ENCODE results near the gene ITGB1. TPM values are rescaled to one million over a fixed set of nuclear protein-coding genes. Genes with fewer than 3 reads are reported as not detected.
A peak's percentile ranks its signal among the peaks of the same experiment; 100 is the strongest.

Gene ITGB1
- polyA plus RNA-seq, 1 of the 3 experiments (the other 2 are of a cell fraction) = 666 TPM

DNA sequence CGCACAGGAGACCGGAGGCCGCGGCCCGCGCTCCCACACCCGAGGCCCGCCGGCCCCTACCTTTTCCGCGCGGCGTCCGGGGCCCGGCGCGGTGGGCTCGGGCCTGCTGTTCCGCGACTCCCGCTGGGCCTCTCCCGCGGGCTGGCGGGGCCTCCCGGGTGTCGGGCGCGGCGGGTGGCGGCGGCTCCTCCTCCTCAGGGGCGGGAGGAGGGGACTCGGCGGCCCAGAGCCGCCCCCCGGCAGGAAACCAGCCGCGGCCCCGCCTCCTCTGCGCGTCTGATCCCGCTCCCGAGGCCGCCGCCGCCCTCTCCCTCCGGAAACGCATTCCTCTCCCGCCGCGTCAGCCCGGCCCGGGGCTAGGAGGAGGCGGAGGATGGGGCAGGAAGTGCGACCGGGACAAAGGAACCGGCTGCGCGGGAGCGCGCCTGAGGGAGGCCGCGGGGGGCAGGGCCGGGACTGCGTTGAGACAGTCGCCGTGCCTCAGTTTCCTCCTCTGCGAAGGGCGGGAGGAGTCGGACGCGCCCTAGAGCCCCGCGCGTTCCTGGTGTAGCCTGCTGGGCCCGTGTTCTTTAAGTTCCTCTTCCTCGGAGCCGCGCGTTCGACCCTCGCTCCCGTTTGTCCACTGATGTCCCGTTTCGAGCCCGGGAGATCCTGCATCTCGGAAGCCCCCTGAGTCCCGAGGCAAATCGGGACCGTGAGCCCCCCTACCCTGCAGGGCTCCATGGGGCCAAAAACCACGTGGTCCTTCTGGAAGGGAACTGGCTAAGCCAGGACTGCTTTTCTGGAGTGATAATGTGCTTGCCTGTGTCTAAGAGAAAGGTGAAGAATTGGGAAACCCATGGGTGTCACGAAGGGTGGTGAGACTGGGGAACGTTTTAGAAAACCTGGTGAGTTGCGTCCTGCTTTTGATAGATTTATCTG is at the start of gene ITGB1 (continued):
- TF ChIP-seq, protein P1, sequence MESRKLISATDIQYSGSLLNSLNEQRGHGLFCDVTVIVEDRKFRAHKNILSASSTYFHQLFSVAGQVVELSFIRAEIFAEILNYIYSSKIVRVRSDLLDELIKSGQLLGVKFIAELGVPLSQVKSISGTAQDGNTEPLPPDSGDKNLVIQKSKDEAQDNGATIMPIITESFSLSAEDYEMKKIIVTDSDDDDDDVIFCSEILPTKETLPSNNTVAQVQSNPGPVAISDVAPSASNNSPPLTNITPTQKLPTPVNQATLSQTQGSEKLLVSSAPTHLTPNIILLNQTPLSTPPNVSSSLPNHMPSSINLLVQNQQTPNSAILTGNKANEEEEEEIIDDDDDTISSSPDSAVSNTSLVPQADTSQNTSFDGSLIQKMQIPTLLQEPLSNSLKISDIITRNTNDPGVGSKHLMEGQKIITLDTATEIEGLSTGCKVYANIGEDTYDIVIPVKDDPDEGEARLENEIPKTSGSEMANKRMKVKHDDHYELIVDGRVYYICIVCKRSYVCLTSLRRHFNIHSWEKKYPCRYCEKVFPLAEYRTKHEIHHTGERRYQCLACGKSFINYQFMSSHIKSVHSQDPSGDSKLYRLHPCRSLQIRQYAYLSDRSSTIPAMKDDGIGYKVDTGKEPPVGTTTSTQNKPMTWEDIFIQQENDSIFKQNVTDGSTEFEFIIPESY (IDR thresholded peaks at IDR 0.05; ENCODE audit: borderline replicate concordance, low read depth) = peak; percentile 68; the same call in 1 of the 2 replicates
- TF ChIP-seq, protein P2, sequence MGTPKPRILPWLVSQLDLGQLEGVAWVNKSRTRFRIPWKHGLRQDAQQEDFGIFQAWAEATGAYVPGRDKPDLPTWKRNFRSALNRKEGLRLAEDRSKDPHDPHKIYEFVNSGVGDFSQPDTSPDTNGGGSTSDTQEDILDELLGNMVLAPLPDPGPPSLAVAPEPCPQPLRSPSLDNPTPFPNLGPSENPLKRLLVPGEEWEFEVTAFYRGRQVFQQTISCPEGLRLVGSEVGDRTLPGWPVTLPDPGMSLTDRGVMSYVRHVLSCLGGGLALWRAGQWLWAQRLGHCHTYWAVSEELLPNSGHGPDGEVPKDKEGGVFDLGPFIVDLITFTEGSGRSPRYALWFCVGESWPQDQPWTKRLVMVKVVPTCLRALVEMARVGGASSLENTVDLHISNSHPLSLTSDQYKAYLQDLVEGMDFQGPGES (IDR thresholded peaks at IDR 0.05; ENCODE audit: low read depth, low read length) = no peak
- TF ChIP-seq SMC3 (IDR thresholded peaks at IDR 0.05; ENCODE audit: low read depth, low read length) = no peak
- no peak for TF ChIP-seq EZH2phosphoT487 (IDR thresholded peaks at IDR 0.05; ENCODE audit: borderline replicate concordance, low read depth)
- TF ChIP-seq, protein P3, sequence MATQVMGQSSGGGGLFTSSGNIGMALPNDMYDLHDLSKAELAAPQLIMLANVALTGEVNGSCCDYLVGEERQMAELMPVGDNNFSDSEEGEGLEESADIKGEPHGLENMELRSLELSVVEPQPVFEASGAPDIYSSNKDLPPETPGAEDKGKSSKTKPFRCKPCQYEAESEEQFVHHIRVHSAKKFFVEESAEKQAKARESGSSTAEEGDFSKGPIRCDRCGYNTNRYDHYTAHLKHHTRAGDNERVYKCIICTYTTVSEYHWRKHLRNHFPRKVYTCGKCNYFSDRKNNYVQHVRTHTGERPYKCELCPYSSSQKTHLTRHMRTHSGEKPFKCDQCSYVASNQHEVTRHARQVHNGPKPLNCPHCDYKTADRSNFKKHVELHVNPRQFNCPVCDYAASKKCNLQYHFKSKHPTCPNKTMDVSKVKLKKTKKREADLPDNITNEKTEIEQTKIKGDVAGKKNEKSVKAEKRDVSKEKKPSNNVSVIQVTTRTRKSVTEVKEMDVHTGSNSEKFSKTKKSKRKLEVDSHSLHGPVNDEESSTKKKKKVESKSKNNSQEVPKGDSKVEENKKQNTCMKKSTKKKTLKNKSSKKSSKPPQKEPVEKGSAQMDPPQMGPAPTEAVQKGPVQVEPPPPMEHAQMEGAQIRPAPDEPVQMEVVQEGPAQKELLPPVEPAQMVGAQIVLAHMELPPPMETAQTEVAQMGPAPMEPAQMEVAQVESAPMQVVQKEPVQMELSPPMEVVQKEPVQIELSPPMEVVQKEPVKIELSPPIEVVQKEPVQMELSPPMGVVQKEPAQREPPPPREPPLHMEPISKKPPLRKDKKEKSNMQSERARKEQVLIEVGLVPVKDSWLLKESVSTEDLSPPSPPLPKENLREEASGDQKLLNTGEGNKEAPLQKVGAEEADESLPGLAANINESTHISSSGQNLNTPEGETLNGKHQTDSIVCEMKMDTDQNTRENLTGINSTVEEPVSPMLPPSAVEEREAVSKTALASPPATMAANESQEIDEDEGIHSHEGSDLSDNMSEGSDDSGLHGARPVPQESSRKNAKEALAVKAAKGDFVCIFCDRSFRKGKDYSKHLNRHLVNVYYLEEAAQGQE (IDR thresholded peaks at IDR 0.05; ENCODE audit: low read depth, low read length) = peak; percentile 50; the same call in 1 of the 2 replicates
- peak; percentile 38; the same call in 1 of the 2 replicates for TF ChIP-seq RXRA (IDR thresholded peaks at IDR 0.05; ENCODE audit: borderline replicate concordance, low read depth)
- TF ChIP-seq RCOR1 (IDR thresholded peaks at IDR 0.05; ENCODE audit: low read length) = no peak
- TF ChIP-seq FOXM1 (IDR thresholded peaks at IDR 0.05; ENCODE audit: low read depth) = no peak

DNA sequence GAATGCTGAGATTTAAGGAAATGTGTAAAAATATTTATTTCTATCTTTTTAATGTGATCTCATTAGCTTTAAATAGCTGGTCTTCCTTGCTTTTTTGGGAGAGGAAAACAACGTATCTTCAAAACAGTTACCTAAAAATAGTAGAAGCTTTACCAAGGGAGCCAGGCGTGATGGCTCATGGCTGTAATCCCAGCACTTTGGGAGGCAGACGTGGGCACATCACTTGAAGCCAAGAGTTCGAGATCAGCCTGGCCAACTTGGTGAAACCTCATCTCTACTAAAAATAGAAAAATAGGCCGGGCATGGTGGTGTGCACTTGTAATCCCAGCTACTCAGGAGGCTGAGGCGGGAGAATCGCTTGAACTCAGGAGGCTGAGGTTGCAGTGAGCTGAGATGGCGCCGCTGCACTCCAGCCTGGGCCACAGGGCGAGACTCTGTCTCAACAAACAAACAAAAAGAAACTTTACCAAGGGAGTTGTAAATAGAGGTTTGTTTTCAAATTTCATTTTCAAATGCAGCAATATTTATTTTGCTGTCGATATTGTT is 48.4 kb upstream of the ITGB1 start:
- WGBS (ENCODE audit: low lambda C conversion rate) = 70% methylated on average over 11 of the region's 11 CpGs
- POLR2A ChIA-PET = no interaction called here
- no peaks in the 10 kb centered on the region for H4K20me1 ChIP-seq (ENCODE audit: insufficient read depth)

More for the DNA sequence above, 48.4 kb upstream of the ITGB1 start:
- peak overlapping the region; percentile 77 for H3K4me2 ChIP-seq
- H3F3A ChIP-seq (replicated peaks; ENCODE audit: insufficient read depth) = peaks cover 46% of the 10 kb centered on the region
- H3K9me3 ChIP-seq = no peaks in the 10 kb centered on the region
- no peaks in the 10 kb centered on the region for H3K27me3 ChIP-seq (ENCODE audit: insufficient read depth)
- H3K27ac ChIP-seq (ENCODE audit: low read depth in 2 of 2, low read length in 1 of 2) = peak overlapping the region; percentile 82 to 96; a peak in 3 of 4 replicates
- H3K9ac ChIP-seq = peak overlapping the region; percentile 80; the same call in 1 of the 2 replicates
- no peak for DNase-seq
- no peaks in the 10 kb centered on the region for H3K9me2 ChIP-seq
- H3K4me1 ChIP-seq (ENCODE audit: control insufficient read depth in 1 of 2, insufficient read depth in 2 of 2, low read depth in 1 of 2, low read length in 1 of 2) = peaks cover 3 to 29% of the 10 kb centered on the region in 2 experiments; a peak in 3 of 4 replicates
- CTCF ChIA-PET = interaction anchor here (0.8 to 5.6 kb wide), 3 partner anchors 206 to 215 kb away, joined by 3 to 49 read pairs (median 37); no protein-coding TSS in a partner anchor
- peaks cover 12% of the 10 kb centered on the region for H3K79me2 ChIP-seq (ENCODE audit: insufficient read depth)
- H2AFZ ChIP-seq (ENCODE audit: low read depth) = peak overlapping the region; percentile 64; the same call in 1 of the 2 replicates
- no peak for TF ChIP-seq TCF12 (IDR thresholded peaks at IDR 0.05)
- no peak for TF ChIP-seq MXI1 (IDR thresholded peaks at IDR 0.05; ENCODE audit: low read depth, low read length)
- no peak for TF ChIP-seq NFIC (IDR thresholded peaks at IDR 0.05; ENCODE audit: borderline replicate concordance)
- TF ChIP-seq, protein P4, sequence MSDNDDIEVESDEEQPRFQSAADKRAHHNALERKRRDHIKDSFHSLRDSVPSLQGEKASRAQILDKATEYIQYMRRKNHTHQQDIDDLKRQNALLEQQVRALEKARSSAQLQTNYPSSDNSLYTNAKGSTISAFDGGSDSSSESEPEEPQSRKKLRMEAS (IDR thresholded peaks at IDR 0.05; ENCODE audit: low read depth) = no peak
- TF ChIP-seq RFX5 (IDR thresholded peaks at IDR 0.05; ENCODE audit: low read length) = no peak
- no peak for TF ChIP-seq RAD21 (IDR thresholded peaks at IDR 0.05; ENCODE audit: low read length)
- TF ChIP-seq ELF1 (IDR thresholded peaks at IDR 0.05) = no peak
- no peak for TF ChIP-seq FOXJ3 (CRISPR knock-in tag; IDR thresholded peaks at IDR 0.05)
- no peak for TF ChIP-seq FOSL2 (IDR thresholded peaks at IDR 0.05; ENCODE audit: borderline replicate concordance, low read depth)
- TF ChIP-seq SIN3A (IDR thresholded peaks at IDR 0.05; ENCODE audit: borderline replicate concordance, low read depth, low read length) = no peak
- no peak for TF ChIP-seq CHD2 (IDR thresholded peaks at IDR 0.05; ENCODE audit: low read length, partially characterized antibody)
- no peaks in the 10 kb centered on the region for H3K36me3 ChIP-seq (replicated peaks in 1 of 2; ENCODE audit: control insufficient read depth in 1 of 2, insufficient read depth in 2 of 2, low read length in 1 of 2)
- H3K4me3 ChIP-seq (ENCODE audit: low read depth in 2 of 2, low read length in 1 of 2) = no peak overlapping the region
